ENCODE measurements around the gene SLC26A6. TPM values are rescaled to one million over a fixed set of nuclear protein-coding genes. Genes with fewer than 3 reads are reported as not detected.

Gene SLC26A6
- total RNA-seq, 6 donors from 2014 or later = 10.5 to 66.0 (median 20.4) TPM

DNA sequence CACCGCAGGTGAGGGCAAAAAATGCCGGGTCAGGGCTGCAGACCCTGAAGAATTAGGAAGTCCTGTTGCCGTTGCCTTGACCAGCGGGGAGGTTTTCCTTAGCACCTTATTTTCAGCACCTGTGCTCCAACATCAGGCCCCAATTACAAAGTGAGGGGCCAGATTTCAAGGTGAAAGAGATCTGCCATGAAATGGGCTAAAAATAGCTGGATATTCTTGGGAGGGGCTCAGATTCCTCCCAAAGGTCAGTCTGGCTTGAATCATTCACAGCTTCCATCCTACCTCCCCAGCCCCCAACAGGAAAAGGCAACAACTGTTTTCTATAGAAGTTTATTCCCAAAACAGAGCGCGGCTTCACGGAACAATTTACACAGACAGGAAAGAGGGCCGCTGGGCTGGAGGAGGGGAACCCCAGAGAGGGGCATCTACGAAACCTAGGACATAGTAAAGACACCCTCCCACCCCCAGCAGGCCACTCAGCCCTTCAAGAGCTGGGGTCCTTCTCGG lies 941 bp upstream of the SLC26A6 start:
- Histone ChIP-seq H3K27ac (peak overlapping the region; percentile 71 to 86 (median 82)), H3K4me1 (peaks cover 18 to 26% (median 23%) of the 10 kb centered on the region in 4 donors), H3K4me3 (peak overlapping the region; percentile 77 to 98 (median 87)), H3K27me3 (no peaks in the 10 kb centered on the region), H3K9me3 (no peaks in the 10 kb centered on the region), H3K36me3 (peaks cover 0 to 21% (median 7%) of the 10 kb centered on the region in 4 donors)
- TF ChIP-seq, protein P1, sequence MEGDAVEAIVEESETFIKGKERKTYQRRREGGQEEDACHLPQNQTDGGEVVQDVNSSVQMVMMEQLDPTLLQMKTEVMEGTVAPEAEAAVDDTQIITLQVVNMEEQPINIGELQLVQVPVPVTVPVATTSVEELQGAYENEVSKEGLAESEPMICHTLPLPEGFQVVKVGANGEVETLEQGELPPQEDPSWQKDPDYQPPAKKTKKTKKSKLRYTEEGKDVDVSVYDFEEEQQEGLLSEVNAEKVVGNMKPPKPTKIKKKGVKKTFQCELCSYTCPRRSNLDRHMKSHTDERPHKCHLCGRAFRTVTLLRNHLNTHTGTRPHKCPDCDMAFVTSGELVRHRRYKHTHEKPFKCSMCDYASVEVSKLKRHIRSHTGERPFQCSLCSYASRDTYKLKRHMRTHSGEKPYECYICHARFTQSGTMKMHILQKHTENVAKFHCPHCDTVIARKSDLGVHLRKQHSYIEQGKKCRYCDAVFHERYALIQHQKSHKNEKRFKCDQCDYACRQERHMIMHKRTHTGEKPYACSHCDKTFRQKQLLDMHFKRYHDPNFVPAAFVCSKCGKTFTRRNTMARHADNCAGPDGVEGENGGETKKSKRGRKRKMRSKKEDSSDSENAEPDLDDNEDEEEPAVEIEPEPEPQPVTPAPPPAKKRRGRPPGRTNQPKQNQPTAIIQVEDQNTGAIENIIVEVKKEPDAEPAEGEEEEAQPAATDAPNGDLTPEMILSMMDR (IDR thresholded peaks at IDR 0.05) = no peak
- TF ChIP-seq EP300 (IDR thresholded peaks at IDR 0.05) = no peak
- no peak for TF ChIP-seq POLR2AphosphoS5 (IDR thresholded peaks at IDR 0.05)
- no peak for TF ChIP-seq POLR2A (IDR thresholded peaks at IDR 0.05)
- WGBS, 2 donors = 38 to 49% methylated on average over 8 to 10 of the region's 10 CpGs
- DNase-seq = no peak
- ATAC-seq (ENCODE audit: low FRiP score in 2 of 2) = no peak

DNA sequence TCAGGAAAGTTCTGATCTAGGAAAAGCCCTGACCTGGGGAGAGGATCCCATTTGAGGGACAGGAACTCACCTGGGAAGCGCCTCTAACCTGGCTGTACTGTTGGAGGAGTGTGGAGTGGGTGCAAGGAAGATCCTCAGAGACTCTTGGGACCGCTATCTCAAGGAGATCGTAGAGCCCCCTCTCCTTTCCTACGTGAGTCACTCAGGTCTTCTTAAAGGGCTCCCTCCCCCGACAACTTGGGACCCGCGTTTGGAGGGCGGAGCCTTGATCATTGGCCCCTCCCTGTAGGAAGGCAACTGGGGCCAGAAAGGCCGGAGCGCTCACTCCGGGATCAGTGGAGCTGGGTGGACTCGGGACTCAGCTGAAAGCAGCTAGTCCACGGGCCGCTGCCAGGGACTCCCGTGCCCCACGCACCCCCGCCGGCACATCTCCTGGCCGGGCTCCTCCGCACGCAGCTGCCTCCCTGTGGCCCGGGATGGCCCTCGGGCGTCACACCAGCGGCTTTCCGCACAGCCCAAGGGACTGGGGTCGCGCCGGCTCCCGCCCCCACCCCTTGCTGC lies 520 bp downstream of the SLC26A6 start:
- ATAC-seq (ENCODE audit: low FRiP score in 2 of 2) (peak; percentile 10 to 70), DNase-seq (peak in 1 of 2 donors; percentile 72)
- H3K27ac ChIP-seq = peak overlapping the region; percentile 71 to 86 (median 82)
- no peaks in the 10 kb centered on the region for H3K27me3 ChIP-seq
- H3K4me3 ChIP-seq = peak overlapping the region; percentile 77 to 98 (median 87)
- TF ChIP-seq POLR2A (IDR thresholded peaks at IDR 0.05) (no peak), POLR2AphosphoS5 (IDR thresholded peaks at IDR 0.05) (no peak), EP300 (IDR thresholded peaks at IDR 0.05) (no peak)
- TF ChIP-seq, protein P1 (IDR thresholded peaks at IDR 0.05) = no peak
- H3K9me3 ChIP-seq = no peaks in the 10 kb centered on the region
- WGBS, 2 donors = 10% methylated on average over 8 to 9 of the region's 30 CpGs
- peaks cover 0 to 34% (median 17%) of the 10 kb centered on the region in 4 donors for H3K36me3 ChIP-seq
- peaks cover 18 to 26% (median 23%) of the 10 kb centered on the region in 4 donors for H3K4me1 ChIP-seq

DNA sequence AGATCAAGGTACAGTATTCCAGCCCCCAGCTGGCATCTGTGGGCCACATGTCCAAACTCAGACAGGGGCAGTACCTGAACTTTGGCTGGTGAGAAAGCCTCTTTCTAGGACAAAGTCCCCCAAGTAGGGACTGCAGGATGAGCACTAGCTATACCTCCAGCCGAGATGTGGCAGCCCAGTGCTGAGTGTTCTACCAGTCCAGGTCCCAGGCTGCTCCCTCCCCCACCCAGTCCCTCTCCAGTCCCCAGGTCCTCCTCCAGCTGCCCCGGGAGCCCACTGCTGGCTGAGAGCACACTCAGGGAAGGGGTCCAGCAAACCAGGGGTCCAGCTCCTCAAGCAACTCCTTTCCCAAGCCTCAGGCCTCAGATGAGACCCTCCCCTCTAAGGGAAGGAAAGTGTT lies 1.5 kb downstream of the SLC26A6 start:
- no peak for ATAC-seq (ENCODE audit: low FRiP score in 2 of 2)
- H3K4me3 ChIP-seq = no peak overlapping the region
- no peaks in the 10 kb centered on the region for H3K27me3 ChIP-seq
- H3K9me3 ChIP-seq = no peaks in the 10 kb centered on the region
- TF ChIP-seq POLR2AphosphoS5 (IDR thresholded peaks at IDR 0.05) (no peak), EP300 (IDR thresholded peaks at IDR 0.05) (no peak)
- TF ChIP-seq, protein P1 (IDR thresholded peaks at IDR 0.05) = no peak
- WGBS, 2 donors = 86 to 95% methylated on average over 1 to 2 of the region's 2 CpGs
- peak overlapping the region in 1 of 4 donors; percentile 79 for H3K27ac ChIP-seq
- H3K36me3 ChIP-seq = peaks cover 0 to 44% (median 24%) of the 10 kb centered on the region in 4 donors
- H3K4me1 ChIP-seq = peaks cover 18 to 26% (median 23%) of the 10 kb centered on the region in 4 donors
- DNase-seq = no peak

DNA sequence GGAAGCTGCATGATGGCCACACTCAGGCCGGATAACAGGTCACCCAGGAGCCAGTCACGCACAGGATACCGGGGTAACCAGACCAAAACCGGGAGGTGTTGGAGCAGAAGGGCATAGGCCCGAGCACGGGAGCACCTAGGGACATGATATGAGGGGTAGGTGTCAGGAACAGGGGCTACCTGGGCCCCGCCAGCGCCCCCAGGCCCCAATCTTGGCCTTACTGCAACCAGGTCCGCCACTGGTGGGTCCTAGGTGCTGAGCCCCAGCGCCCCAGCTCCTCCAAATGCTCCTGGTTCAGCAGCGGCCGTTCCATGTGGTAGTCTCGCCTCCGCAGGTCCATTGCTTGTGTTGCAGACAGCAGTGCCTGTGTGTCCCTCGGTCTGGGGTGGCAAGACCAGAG lies 2.0 kb downstream of the SLC26A6 start:
- WGBS, 2 donors = 97% methylated on average over 13 to 15 of the region's 15 CpGs
- peaks cover 18 to 26% (median 23%) of the 10 kb centered on the region in 4 donors for H3K4me1 ChIP-seq
- H3K27ac ChIP-seq = no peak overlapping the region
- TF ChIP-seq, protein P1 (IDR thresholded peaks at IDR 0.05) = no peak
- no peak for TF ChIP-seq POLR2A (IDR thresholded peaks at IDR 0.05)
- no peak for TF ChIP-seq EP300 (IDR thresholded peaks at IDR 0.05)
- TF ChIP-seq POLR2AphosphoS5 (IDR thresholded peaks at IDR 0.05) = no peak
- H3K27me3 ChIP-seq = no peaks in the 10 kb centered on the region
- peaks cover 0 to 48% (median 26%) of the 10 kb centered on the region in 4 donors for H3K36me3 ChIP-seq
- DNase-seq (peak in 1 of 2 donors; percentile 77), ATAC-seq (ENCODE audit: low FRiP score in 2 of 2) (no peak)
- H3K9me3 ChIP-seq = no peaks in the 10 kb centered on the region
- no peak overlapping the region for H3K4me3 ChIP-seq

All from upper lobe of left lung (tissue), 6 donors.